CD4-positive, alpha-beta memory T cell (primary cell): ENCODE measurements around the gene TMEM178A. TPM values are rescaled to one million over a fixed set of nuclear protein-coding genes. Genes with fewer than 3 reads are reported as not detected.
"Not testable (repeated sequence)": the region's sequence is repeated elsewhere in the genome, so short reads cannot be mapped to it uniquely, and the experiment has no call there.

Experiments
- CTCF ChIA-PET: fragments of 350-600 bp; sonication (Branson Sonifier 250); formaldehyde crosslinking; loops from one replicate; lab custom pipeline; 2021; ENCODE audit warnings: inconsistent platforms; ENCODE audit not compliant: partially characterized antibody; lab: Charles Lee
- POLR2A ChIA-PET: fragments of 350-600 bp; sonication (Branson Sonifier 250); formaldehyde crosslinking; loops from one replicate; lab custom pipeline; 2021; ENCODE audit not compliant: partially characterized antibody; lab: Charles Lee
- DNase-seq, 5 donors: peaks; one replicate each; pipeline versions ENCODE4 v3.0.0 to v3.0.0-alpha.2; 2020 to 2022; ENCODE audit warnings: mixed read lengths in 1 of 5
- H3K27ac ChIP-seq: one replicate; pipeline ENCODE4 v1.7.0; 2013; ENCODE audit warnings: low read depth, low read length
- H3K27me3 ChIP-seq: 2 replicates; pipeline ENCODE4 v1.7.0; 2013; ENCODE audit warnings: mild to moderate bottlenecking, low read length, moderate library complexity; ENCODE audit not compliant: insufficient read depth
- H3K36me3 ChIP-seq: 2 replicates; pipeline ENCODE4 v1.7.0; 2013; ENCODE audit warnings: mild to moderate bottlenecking, low read length, moderate library complexity; ENCODE audit not compliant: insufficient read depth
- H3K4me1 ChIP-seq: 2 replicates; pipeline ENCODE4 v1.7.0; 2013; ENCODE audit warnings: mild to moderate bottlenecking, low read length, moderate library complexity; ENCODE audit not compliant: insufficient read depth
- H3K4me3 ChIP-seq, 2 donors: one replicate each; pipeline ENCODE4 v1.7.0; 2013; ENCODE audit warnings: low read length in 2 of 2, mild to moderate bottlenecking in 1 of 2
- H3K9me3 ChIP-seq, 2 donors: one replicate each; pipeline ENCODE4 v1.7.0; 2013; ENCODE audit warnings: low read length in 2 of 2, control low read depth in 1 of 2; ENCODE audit not compliant: control insufficient read depth in 1 of 2
- H3K27ac Mint-ChIP-seq, 7 donors: one replicate each; pipeline ENCODE4 v1.8.0; 2020 to 2021; ENCODE audit warnings: mixed read lengths in 7 of 7, mild to moderate bottlenecking in 6 of 7, inconsistent platforms in 3 of 7, moderate library complexity in 3 of 7
- H3K27me3 Mint-ChIP-seq, 2 donors: one replicate each; pipeline ENCODE4 v1.8.0; 2020 to 2021; ENCODE audit warnings: mixed read lengths in 2 of 2
- H3K36me3 Mint-ChIP-seq, 2 donors: one replicate each; pipeline ENCODE4 v1.8.0; 2020 to 2021; ENCODE audit warnings: mixed read lengths in 2 of 2, inconsistent platforms in 1 of 2, mild to moderate bottlenecking in 1 of 2
- H3K4me1 Mint-ChIP-seq, 4 donors: one replicate each; pipeline ENCODE4 v1.8.0; 2020 to 2021; ENCODE audit warnings: mixed read lengths in 4 of 4, mild to moderate bottlenecking in 1 of 4
- H3K4me3 Mint-ChIP-seq, 8 donors: one replicate each; pipeline ENCODE4 v1.8.0; 2020 to 2021; ENCODE audit warnings: mixed read lengths in 8 of 8, mild to moderate bottlenecking in 7 of 8, moderate library complexity in 6 of 8, inconsistent platforms in 3 of 8
- H3K9me3 Mint-ChIP-seq, 8 donors: one replicate each; pipeline ENCODE4 v1.8.0; 2020 to 2021; ENCODE audit warnings: mixed read lengths in 8 of 8, mild to moderate bottlenecking in 5 of 8, inconsistent platforms in 3 of 8, moderate library complexity in 1 of 8
- intact Hi-C: fragments of 100-400 bp; cut with micrococcal nuclease; formaldehyde crosslinking; loops from one replicate; pipeline ENCODE4 v1.15.1; 2023
- polyA plus RNA-seq, 2 donors: library from polyadenylated mRNA; unstranded; fragments of 300-500 nt; fragmentation: Illumina TruSeq; gene quantifications; one replicate each; pipeline ENCODE4 v1.2.3, GENCODE V29; 2021
- total RNA-seq, 2 experiments: library from RNA; stranded (reverse); gene quantifications; one replicate each; pipeline ENCODE4 v1.2.3, GENCODE V29; 2021

Gene TMEM178A
- total and polyA plus RNA-seq, 4 experiments from 2014 or later = not detected

- no peaks in the 10 kb centered on the region for H3K36me3 Mint-ChIP-seq
- Histone ChIP-seq H3K9me3 (no peaks in the 10 kb centered on the region), H3K27ac (no peak overlapping the region), H3K4me1 (no peaks in the 10 kb centered on the region), H3K36me3 (no peaks in the 10 kb centered on the region), H3K4me3 (no peak overlapping the region), H3K27me3 (no peaks in the 10 kb centered on the region)
- no peak overlapping the region for H3K4me3 Mint-ChIP-seq
- ChIA-PET POLR2A (no interaction called here), CTCF (interaction anchor here (2.4 kb wide), 1 partner anchor 11 kb away, joined by 14 read pairs; no protein-coding TSS in a partner anchor)
- no peak for DNase-seq
- H3K27me3 Mint-ChIP-seq = peaks cover 8 to 12% of the 10 kb centered on the region in 2 donors
- intact Hi-C loops = no loop called here
- H3K27ac Mint-ChIP-seq = no peak overlapping the region
- no peaks in the 10 kb centered on the region for H3K4me1 Mint-ChIP-seq
- H3K9me3 Mint-ChIP-seq = no peaks in the 10 kb centered on the region
Observed at GRCh38 chr2:39719317-39719716, 53.6 kb downstream of the TMEM178A start.

- Histone ChIP-seq H3K27ac (no peak overlapping the region), H3K4me1 (no peaks in the 10 kb centered on the region), H3K36me3 (no peaks in the 10 kb centered on the region), H3K4me3 (no peak overlapping the region), H3K9me3 (no peaks in the 10 kb centered on the region), H3K27me3 (no peaks in the 10 kb centered on the region)
- intact Hi-C loops = no loop called here
- CTCF ChIA-PET = interaction anchor here (2.4 kb wide), 1 partner anchor 9 kb away, joined by 14 read pairs; no protein-coding TSS in a partner anchor
- POLR2A ChIA-PET = no interaction called here
- no peaks in the 10 kb centered on the region for H3K4me1 Mint-ChIP-seq
- H3K27ac Mint-ChIP-seq = no peak overlapping the region
- peaks cover 8 to 13% of the 10 kb centered on the region in 2 donors for H3K27me3 Mint-ChIP-seq
- H3K4me3 Mint-ChIP-seq = no peak overlapping the region
- no peaks in the 10 kb centered on the region for H3K36me3 Mint-ChIP-seq
- no peak for DNase-seq
- H3K9me3 Mint-ChIP-seq = no peaks in the 10 kb centered on the region
Observed at GRCh38 chr2:39720970-39721369, 55.3 kb downstream of the TMEM178A start.

DNA sequence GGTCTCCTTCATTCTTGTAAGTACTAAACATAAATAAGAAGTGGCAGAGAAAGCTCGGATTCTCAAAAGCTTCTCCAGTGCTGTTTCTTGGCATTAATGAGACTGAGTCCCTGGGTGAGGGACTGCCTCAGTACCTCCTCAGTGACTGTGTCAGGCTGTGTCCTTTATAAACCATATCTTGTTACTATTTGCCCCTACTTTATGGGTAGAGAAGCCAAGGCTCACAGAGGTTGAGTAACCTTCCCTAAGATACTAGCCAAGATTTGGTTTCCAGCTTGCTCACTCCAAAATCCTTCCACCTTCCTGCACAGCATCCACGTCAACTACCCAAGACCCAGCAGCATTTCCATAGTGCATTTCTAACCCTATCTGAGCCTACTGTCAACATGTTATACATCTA, 57.8 kb downstream of the TMEM178A start:
- POLR2A ChIA-PET = no interaction called here
- no peak overlapping the region for H3K4me3 ChIP-seq
- no peak for DNase-seq
- Mint-ChIP-seq H3K27ac (no peak overlapping the region), H3K4me1 (peaks cover 0 to 4% (median 0%) of the 10 kb centered on the region in 4 donors), H3K9me3 (no peaks in the 10 kb centered on the region), H3K36me3 (no peaks in the 10 kb centered on the region), H3K4me3 (no peak overlapping the region), H3K27me3 (peaks cover 8 to 15% of the 10 kb centered on the region in 2 donors)
- intact Hi-C loops = no loop called here
- H3K27me3 ChIP-seq = no peaks in the 10 kb centered on the region
- H3K9me3 ChIP-seq = no peaks in the 10 kb centered on the region
- no peaks in the 10 kb centered on the region for H3K36me3 ChIP-seq
- H3K27ac ChIP-seq = no peak overlapping the region
- CTCF ChIA-PET = no interaction called here
- no peaks in the 10 kb centered on the region for H3K4me1 ChIP-seq

DNA sequence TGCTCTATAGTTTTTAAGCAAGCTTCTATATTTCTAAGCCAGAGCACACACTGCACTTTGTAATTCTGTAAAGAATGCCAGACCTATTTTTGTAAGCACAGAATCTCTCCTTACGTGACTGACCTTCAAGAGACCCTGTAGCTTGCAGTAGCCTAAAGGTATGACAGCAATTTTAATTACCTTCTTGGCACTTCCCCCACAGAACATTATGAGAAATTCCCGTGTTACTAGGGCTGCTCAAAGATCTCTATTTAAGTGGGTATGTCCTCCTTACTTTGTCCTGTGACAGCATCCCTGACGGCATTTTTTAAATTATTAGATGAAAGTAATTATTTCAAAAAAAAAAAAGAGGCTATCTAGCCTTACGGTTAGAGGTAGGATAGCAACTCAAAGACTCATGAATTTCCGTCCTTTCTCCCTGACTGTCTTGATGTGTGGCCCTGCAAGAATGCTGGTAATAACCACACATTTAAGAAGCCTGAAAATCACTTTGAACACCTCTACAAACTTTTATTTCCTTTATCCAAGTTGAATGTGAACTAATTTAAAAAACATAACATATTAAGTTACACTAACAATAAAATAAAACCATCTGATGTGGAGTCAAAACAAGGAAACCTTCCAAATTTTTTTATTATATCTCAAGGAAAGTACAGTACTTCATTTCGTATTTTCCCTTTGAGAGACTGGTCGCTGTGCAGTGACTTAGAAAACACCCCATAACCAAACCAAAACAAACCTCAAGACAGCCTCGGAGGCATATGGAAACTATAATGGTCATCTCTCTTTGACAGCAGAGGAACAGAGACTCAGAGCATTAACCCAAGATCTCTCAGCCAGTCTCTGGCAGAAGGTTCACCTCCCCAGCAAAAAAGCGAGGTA, 58.5 kb downstream of the TMEM178A start:
- CTCF ChIA-PET = no interaction called here
- intact Hi-C loops = no loop called here

GRCh38 chr2:39724828-39725144, 59.1 kb downstream of the TMEM178A start:
- no peak for DNase-seq
- intact Hi-C loops = no loop called here
- Histone ChIP-seq H3K9me3 (no peaks in the 10 kb centered on the region), H3K36me3 (no peaks in the 10 kb centered on the region), H3K4me3 (no peak overlapping the region), H3K4me1 (no peaks in the 10 kb centered on the region), H3K27me3 (no peaks in the 10 kb centered on the region), H3K27ac (no peak overlapping the region)
- ChIA-PET POLR2A (no interaction called here), CTCF (no interaction called here)
- Mint-ChIP-seq H3K36me3 (no peaks in the 10 kb centered on the region), H3K9me3 (no peaks in the 10 kb centered on the region), H3K27ac (no peak overlapping the region), H3K4me1 (peaks cover 0 to 8% (median 0%) of the 10 kb centered on the region in 4 donors), H3K27me3 (peaks cover 8 to 11% of the 10 kb centered on the region in 2 donors), H3K4me3 (no peak overlapping the region)

More for the DNA sequence above, 58.5 kb downstream of the TMEM178A start:
- Mint-ChIP-seq H3K36me3 (no peaks in the 10 kb centered on the region), H3K27ac (no peak overlapping the region), H3K4me3 (no peak overlapping the region), H3K27me3 (peaks cover 8 to 12% of the 10 kb centered on the region in 2 donors), H3K9me3 (no peaks in the 10 kb centered on the region), H3K4me1 (peaks cover 0 to 8% (median 0%) of the 10 kb centered on the region in 4 donors)
- H3K36me3 ChIP-seq = no peaks in the 10 kb centered on the region
- no peak overlapping the region for H3K27ac ChIP-seq
- H3K4me3 ChIP-seq = no peak overlapping the region
- no peaks in the 10 kb centered on the region for H3K4me1 ChIP-seq
- no peaks in the 10 kb centered on the region for H3K27me3 ChIP-seq
- no peaks in the 10 kb centered on the region for H3K9me3 ChIP-seq
- POLR2A ChIA-PET = no interaction called here
- DNase-seq = no peak

DNA sequence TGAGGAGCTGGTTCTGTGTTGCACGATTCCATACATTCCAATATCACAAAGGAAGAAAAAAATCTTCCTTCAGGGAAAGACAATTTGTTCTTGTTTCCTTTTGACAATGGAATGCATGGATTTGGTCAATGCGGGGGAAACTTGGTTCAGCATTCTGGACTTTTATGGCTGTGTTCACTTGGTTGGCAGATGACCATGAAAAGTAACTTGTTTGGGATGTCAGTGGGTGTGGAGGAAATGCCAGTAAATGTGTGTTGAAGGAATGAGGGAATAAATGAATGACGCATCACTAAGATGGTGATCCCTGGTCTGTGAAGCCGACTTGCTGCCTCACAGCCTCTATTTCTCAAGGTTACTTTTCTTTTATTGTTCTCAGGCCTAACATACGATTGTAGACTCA, 59.7 kb downstream of the TMEM178A start:
- Mint-ChIP-seq H3K4me1 (peaks cover 0 to 8% (median 0%) of the 10 kb centered on the region in 4 donors), H3K36me3 (no peaks in the 10 kb centered on the region), H3K9me3 (no peaks in the 10 kb centered on the region), H3K27me3 (peaks cover 6 to 9% of the 10 kb centered on the region in 2 donors), H3K4me3 (no peak overlapping the region), H3K27ac (no peak overlapping the region)
- Histone ChIP-seq H3K27me3 (no peaks in the 10 kb centered on the region), H3K4me1 (no peaks in the 10 kb centered on the region), H3K9me3 (no peaks in the 10 kb centered on the region), H3K27ac (no peak overlapping the region), H3K4me3 (no peak overlapping the region), H3K36me3 (no peaks in the 10 kb centered on the region)
- CTCF ChIA-PET = no interaction called here
- POLR2A ChIA-PET = no interaction called here
- no peak for DNase-seq
- intact Hi-C loops = no loop called here

DNA sequence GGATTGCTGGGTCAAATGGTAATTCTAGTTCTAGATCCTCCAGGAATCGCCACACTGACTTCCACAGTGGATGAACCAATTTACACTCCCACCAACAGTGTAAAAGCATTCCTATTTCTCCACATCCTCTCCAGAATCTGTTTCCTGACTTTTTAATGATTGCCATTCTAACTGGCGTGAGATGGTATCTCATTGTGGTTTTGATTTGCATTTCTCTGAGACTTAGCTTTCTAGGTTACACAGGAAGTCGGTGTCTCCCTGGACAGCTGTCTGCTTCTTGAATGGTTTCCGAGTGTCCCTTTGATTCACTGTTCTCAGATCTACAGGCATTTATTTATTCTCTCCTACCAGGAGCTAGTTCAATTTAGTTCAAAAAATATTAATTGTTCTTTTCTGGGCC, 62.4 kb downstream of the TMEM178A start:
- H3K9me3 Mint-ChIP-seq, H3K4me1 Mint-ChIP-seq, H3K27me3 ChIP-seq, H3K36me3 Mint-ChIP-seq, H3K27ac ChIP-seq, intact Hi-C loops, H3K36me3 ChIP-seq, H3K4me3 ChIP-seq, H3K9me3 ChIP-seq, POLR2A ChIA-PET, H3K4me1 ChIP-seq, H3K4me3 Mint-ChIP-seq, H3K27me3 Mint-ChIP-seq, DNase-seq, CTCF ChIA-PET: not testable (repeated sequence)
- peak overlapping the region in 1 of 7 donors; percentile 53 for H3K27ac Mint-ChIP-seq
